Right ventricle myocardium inferior (tissue), 1 donor: ENCODE results near the gene MFAP4. TPM values are rescaled to one million over a fixed set of nuclear protein-coding genes. Genes with fewer than 3 reads are reported as not detected.
A peak's percentile ranks its signal among the peaks of the same experiment; 100 is the strongest.

Experiments
- ATAC-seq: fragments of 200-7000 bp; cut with Tn5 transposase; one replicate; pipeline ENCODE4 v1.9.1; 2020; ENCODE audit warnings: mild to moderate bottlenecking, moderate library complexity
- DNase-seq: peaks from one replicate; pipeline ENCODE4 v3.0.0; 2021; ENCODE audit errors: missing footprints
- intact Hi-C: fragments of 100-400 bp; cut with DNase I; formaldehyde crosslinking; loops from one replicate; pipeline ENCODE4 v1.11.0; 2022
- long read RNA-seq: library from polyadenylated mRNA; unstranded; transcript quantifications from one replicate; pipeline ENCODE4 v2.0.0, GENCODE V29; 2021
- total RNA-seq: library from RNA; stranded (reverse); fragmentation: NEBNext Ultra II Directional; extraction: Animal tissue kit (Norgen Biotek cat#: 25700); gene quantifications from one replicate; pipeline ENCODE4 v1.2.1, GENCODE V29; 2021
- donor health status: DM: no; HTN: yes; CAD: no; lungs with severe emphysema.

The MFAP4 gene
- 53.5 TPM for total RNA-seq
- long read RNA-seq, transcript MFAP4-201 (6 exons, 1,873 nt), result major isoform, 46 of 56 reads
- long read RNA-seq, partial matches to known transcripts, result 5 of 56 reads
- long read RNA-seq, other reads (novel, unspliced or antisense), result 4 of 56 reads

GRCh38 chr17:19386974-19387920 is at the start of gene MFAP4:
MFAP4 (minus strand) TSS chr17:19387190; CDS start chr17:19387155, 35 bp downstream.
- DNase-seq, result peak; percentile 87
- intact Hi-C loops, result no loop called here
- peak; percentile 59 for ATAC-seq

GRCh38 chr17:19433727-19434340 is 46.8 kb upstream of the MFAP4 start:
- ATAC-seq (no peak), DNase-seq (no peak)
- intact Hi-C loops, result no loop called here

- DNase-seq, result no peak
- no peak for ATAC-seq
- intact Hi-C loops, result no loop called here
These were observed 46.3 kb upstream of the MFAP4 start for GRCh38 chr17:19433255-19433654.

- ATAC-seq (no peak), DNase-seq (no peak)
- intact Hi-C loops, result no loop called here
These were observed 44.7 kb upstream of the MFAP4 start for GRCh38 chr17:19431691-19432090.

GRCh38 chr17:19426631-19427030 is 39.6 kb upstream of the MFAP4 start:
- DNase-seq (no peak), ATAC-seq (no peak)
- intact Hi-C loops, result no loop called here

- intact Hi-C loops, result no loop called here
- ATAC-seq, result peak; percentile 73
These were observed 38.2 kb upstream of the MFAP4 start for GRCh38 chr17:19424934-19425868.

GRCh38 chr17:19421926-19422325 is 34.9 kb upstream of the MFAP4 start:
- intact Hi-C loops, result no loop called here
- ATAC-seq (no peak), DNase-seq (no peak)

More at GRCh38 chr17:19424934-19425868, 38.2 kb upstream of the MFAP4 start:
- DNase-seq, result no peak

GRCh38 chr17:19421219-19421618 is 34.2 kb upstream of the MFAP4 start:
- DNase-seq (no peak), ATAC-seq (no peak)
- intact Hi-C loops, result no loop called here

GRCh38 chr17:19418251-19418992 is 31.4 kb upstream of the MFAP4 start:
- peak; percentile 67 for ATAC-seq
- DNase-seq, result no peak
- intact Hi-C loops, result no loop called here

GRCh38 chr17:19417611-19418010 is 30.6 kb upstream of the MFAP4 start:
- DNase-seq (no peak), ATAC-seq (no peak)
- intact Hi-C loops, result no loop called here

GRCh38 chr17:19415806-19416775 is 29.1 kb upstream of the MFAP4 start:
- DNase-seq, result no peak
- intact Hi-C loops, result no loop called here

GRCh38 chr17:19415311-19415710 is 28.3 kb upstream of the MFAP4 start:
- DNase-seq (no peak), ATAC-seq (no peak)
- intact Hi-C loops, result no loop called here

More at GRCh38 chr17:19415806-19416775, 29.1 kb upstream of the MFAP4 start:
- ATAC-seq, result no peak

GRCh38 chr17:19414396-19415280 is 27.6 kb upstream of the MFAP4 start:
- no peak for DNase-seq
- ATAC-seq, result no peak
- intact Hi-C loops, result no loop called here

GRCh38 chr17:19413761-19414160 is 26.8 kb upstream of the MFAP4 start:
- DNase-seq, result no peak
- intact Hi-C loops, result no loop called here

GRCh38 chr17:19412984-19413383 is 26.0 kb upstream of the MFAP4 start:
- intact Hi-C loops, result no loop called here
- DNase-seq (no peak), ATAC-seq (no peak)

More at GRCh38 chr17:19413761-19414160, 26.8 kb upstream of the MFAP4 start:
- ATAC-seq, result no peak

- intact Hi-C loops, result no loop called here
- ATAC-seq (no peak), DNase-seq (no peak)
These were observed 25.5 kb upstream of the MFAP4 start for GRCh38 chr17:19412510-19412909.
